SHP77 treated with DMSO at 0.1 percent for 48 hours (cell line): ENCODE data around the gene CFAP251.

ENCODE experiments used
- DNase-seq: peaks from one replicate; lab custom pipeline; 2025; lab: John Stamatoyannopoulos, UW

CFAP251 gene

DNA sequence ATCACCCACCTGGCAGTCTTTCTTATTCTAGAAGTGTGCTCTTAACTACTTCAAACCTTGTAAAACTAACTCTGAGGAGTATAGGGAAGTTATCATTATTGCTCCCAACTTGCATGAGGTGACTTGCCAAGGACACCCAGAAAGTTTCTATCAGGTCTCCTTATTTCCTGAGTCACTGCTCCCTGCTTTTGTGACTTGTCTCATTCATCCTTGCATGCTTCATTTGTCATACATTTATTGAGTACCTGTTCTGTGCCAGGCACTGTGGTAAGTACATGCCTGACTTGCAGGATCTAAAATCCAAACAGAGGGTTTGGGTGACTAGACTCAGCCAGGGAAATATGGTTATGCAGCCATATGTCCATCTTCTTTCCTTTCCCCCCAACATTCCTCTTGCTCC is 25.5 kb downstream of the CFAP251 start:
- no peak for DNase-seq

DNA sequence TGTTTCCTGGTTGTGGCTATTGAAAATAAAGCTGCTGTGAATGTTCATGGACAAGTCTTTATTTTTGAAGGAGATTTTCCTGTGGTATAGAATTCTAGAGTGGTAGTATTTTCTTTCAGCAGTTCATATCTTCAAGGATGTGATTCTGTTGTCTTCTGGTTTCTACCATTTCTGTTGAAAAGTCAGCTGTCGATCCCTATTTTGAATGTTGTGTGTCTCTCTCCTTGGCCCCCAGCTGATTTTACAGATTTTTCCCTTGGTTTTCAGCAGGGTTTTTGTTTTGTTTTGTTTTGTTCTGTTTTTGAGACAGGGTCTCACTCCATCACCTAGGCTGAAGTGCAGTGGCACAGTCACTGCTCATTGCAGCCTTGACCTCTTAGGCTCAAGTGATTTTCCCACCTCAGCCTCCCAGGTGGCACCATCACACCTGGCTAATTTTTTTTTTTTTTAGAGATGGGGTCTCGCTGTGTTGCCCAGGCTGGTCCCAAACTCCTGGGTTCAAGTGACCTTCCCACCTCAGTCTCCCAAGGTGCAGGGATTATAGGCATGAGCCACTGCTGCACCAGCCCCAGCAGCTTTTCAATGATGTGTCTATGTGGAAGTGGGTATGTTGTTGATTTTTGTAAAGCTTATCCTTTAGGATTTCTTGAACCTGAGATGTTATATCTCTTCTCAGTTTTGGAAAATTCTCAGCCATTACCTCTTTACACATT is 28.1 kb downstream of the CFAP251 start:
- DNase-seq, result no peak

DNA sequence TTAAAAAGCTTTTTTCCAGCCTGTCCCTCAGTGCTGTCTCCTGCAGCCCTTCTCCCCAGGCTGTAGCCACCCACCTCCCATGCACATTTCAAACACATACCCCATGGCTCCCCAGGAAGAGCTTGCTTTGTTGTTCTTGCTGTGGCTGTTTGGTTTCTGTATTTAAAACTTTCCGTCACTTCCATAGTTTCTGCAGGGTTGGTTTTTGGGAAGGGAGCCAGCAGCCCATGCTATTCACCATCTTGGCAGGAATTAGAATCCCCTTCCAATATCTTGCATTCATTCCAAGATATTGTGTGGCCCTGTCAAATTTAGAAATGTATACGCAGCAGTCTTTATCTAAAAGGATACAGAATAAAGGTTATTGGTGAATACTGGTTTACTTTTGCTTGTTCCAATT is 29.6 kb downstream of the CFAP251 start:
- no peak for DNase-seq

DNA sequence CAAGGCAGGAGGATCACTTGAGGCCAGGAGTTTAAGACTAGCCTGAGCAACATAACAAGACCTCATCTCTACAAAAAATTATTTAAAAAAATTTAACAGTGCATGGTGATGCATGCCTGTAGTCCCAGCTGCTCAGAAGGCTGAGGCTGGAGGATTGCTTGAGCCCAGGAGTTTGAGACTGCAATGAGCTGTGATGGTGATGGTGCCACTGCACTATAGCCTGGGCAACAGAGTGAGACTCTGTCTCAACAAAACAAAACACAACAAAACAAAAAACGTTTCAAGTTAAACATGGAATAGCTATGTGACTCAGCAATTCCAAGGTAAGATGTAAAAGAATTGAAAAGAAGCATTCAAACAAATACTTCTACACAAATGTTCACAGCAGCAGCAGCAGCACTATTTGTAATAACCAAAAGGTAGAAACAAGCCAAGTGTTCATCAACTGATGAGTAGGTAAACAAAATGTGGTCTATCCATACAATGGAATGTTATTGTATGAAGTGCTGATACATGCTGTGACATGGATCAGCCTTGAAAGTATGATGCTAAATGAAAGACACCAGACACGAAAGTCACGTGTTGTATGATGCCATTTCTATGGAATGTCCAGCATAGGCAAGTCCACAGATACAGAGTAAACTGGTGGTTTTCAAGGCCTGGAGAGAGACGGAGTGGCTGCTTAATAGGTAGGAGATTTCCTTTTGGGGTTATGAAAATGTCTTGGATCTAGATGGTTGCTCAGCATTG is 31.4 kb downstream of the CFAP251 start:
- no peak for DNase-seq

DNA sequence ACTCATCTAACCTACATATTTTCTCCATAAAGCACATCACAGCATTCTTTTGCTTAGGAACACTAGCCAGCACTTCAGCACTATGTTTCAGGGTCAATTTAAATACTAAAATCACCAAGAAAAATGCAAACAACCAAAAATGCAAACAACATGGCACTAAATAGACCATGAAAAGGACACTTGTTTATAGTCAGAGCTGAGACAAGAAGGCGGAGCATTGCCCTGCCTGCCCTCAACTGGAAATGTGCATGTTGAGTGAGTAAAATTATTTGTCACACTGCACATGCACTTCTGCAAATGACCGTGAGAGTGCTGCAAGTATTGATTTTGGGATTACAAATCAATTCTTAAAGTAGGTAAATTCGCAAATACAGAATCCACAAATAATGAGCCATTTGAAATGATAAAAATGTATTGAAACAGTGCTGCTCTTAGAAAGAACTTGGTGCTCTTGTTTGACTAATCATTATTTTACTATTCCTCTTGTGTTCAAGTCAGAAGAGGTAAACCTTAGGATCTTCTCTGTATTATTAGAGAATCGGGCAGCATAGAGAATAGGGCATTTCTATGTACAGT is 34.8 kb downstream of the CFAP251 start:
- no peak for DNase-seq

DNA sequence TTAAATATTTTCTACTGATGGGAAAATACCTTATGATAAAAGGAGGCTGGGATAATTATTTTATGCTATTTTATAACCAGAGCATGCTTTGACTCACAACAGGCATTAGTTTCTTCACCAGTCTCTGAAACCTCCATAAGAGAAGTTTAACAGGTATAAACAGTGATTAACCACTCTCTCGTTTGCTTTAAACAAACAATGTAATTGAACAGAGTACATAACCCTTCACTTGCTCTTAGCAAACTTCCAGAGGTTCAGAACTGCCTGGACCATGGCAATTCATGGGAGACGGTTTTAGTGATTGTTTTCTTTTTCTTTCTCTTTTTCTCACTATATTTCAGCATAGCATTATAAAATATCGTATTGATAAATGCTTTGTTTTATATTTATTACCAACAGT is 35.3 kb downstream of the CFAP251 start:
- no peak for DNase-seq

DNA sequence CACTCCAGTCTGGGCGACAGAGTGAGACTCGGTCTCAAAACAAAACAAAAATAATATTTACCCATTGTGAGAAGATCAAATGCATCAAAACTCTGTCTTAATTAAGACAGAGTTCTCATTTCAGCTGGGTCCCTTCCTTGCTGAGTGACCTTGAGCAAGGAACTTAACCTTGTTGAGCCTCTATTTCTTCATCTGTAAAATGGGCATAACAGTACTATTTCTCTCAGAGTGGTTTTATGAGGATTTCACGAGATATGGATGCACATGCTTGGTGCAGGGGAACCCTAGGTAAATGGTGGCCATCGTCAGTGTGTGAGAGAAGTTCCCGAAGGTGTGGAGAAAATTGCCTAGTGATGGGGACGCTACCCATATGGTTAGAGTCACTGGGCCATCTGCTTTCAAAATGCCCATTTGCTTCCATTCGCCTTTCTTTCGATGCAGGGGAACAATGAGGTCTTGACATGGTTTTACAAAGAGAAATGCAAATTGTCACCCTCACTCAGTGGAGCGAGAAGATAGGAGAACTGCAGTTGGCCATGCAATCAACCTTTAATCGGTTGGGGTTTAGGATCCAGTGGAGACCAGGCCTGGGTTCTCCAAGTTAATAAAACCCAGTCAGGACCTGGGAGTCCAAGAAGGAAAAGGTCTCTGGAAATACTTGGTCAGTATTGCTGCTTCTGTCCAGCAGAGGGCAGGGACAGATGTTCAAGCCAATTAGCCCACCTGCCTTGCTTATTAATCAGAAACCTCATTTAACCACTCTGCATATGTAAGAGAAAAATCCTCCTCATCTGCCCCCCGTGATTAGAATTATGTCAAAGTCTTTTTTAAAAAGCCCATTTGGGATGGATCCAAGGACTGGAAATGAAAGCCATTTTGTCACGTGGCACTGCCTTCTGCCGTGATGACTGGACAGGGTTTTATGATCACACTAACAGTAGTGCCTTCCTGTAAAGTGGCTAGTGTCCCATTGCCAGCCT is 37.2 kb downstream of the CFAP251 start:
- peak; percentile 12 for DNase-seq

DNA sequence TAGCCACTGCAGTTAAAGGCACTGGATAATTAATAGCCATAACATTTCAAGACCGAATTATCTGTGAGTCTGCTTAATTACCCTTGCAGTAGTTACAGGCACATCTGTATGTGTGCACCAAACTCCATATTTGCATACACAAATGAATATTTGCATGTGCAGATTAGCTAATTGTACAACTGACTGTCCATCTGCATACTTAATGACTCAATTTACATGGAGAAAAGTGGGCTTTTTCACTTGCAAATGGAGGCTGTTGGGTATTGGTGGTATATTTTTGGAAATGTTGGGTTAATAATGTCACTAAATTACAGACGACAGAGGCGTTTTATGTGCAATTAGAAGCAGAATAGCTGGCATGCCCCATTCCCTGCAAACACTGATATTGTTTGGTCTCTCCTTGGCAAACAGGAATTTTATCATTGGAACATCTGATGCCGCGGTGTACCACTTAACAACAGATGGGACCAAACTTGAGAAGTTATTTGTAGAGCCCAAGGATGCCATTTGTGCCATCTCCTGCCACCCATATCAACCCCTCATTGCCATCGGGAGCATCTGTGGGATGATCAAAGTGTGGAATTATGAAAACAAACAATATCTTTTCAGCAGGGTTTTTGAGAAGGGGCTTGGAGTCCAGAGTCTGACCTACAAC is 39.6 kb downstream of the CFAP251 start:
- DNase-seq, result no peak

DNA sequence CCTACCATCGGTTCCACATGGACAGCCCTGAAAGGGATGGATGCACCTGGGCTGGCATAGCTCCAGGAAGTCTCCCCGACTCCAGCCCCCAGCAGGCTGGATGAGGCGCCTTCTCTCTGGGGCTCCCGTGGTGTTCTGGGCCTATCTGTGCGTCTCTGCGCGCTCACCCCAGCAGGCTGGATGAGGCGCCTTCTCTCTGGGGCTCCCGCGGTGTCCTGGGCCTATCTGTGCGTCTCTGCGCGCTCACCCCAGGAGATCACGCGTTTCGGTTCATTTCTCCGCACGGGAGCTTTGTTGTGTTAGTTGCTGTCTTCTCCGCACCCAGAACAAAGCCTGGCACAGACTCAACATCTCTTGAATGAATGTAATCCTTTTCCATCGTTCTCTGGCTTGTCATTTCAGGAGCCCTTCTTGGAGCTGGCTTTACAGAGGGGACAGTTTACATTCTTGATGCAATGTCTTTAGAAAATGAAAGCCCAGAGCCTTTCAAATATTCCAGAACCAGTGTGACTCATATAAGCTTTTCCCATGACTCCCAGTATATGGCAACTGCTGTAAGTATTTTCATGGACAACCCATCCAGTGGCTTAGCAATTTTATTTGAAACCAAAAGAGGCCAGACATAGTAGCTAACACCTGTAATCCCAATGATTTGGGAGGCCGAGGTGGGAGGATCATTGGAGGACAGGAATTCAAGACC is 40.3 kb downstream of the CFAP251 start:
- DNase-seq, result no peak

DNA sequence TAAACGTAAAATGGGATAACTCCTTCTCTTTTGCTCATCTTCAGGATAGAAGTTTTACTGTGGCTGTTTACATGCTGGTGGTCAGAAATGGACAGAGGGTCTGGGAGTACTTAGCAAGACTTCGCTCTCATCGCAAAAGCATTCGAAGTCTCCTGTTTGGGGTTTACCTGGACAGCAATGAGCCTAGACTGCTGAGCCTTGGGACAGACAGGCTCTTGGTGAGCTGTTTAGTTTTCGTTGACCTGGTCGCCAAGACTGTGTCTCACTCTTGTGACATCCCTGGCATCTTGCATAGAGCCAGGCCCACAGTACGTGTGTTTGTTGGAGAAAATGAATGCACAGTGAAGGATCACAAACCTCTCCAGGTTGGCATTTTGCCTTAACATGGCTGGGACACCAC is 42.1 kb downstream of the CFAP251 start:
- no peak for DNase-seq

DNA sequence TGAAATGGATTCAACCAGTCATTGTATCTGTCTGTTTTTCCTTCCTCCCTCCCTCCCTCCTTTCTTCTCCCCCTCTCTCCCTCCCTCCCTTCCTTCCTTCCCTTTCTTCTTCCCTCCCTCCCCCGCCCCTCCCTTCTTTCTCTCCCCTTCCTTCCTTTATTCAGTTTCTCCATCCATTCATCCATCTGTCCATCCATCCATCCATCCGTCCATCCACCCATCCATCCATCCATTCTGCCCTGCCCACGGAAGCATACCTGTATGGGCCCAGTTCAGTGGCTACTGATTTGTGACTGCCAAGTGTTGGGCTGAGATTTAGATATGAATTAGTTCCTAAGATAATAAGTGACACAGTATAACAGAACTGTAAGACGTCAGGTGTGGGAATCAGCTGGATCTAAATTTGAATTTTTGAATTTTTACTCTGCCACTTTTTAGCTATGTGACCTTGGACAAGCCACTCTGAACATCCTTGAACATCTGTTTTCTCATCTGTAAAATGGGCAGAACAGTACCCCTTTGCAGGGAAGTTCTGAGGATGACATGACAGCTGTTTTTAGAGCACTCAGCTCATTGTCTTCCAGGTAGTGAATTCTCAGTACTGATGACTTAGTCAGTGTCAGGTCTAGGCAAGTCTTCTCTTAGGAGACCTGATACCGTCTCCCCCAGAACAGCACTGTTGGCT is 42.9 kb downstream of the CFAP251 start:
- no peak for DNase-seq

DNA sequence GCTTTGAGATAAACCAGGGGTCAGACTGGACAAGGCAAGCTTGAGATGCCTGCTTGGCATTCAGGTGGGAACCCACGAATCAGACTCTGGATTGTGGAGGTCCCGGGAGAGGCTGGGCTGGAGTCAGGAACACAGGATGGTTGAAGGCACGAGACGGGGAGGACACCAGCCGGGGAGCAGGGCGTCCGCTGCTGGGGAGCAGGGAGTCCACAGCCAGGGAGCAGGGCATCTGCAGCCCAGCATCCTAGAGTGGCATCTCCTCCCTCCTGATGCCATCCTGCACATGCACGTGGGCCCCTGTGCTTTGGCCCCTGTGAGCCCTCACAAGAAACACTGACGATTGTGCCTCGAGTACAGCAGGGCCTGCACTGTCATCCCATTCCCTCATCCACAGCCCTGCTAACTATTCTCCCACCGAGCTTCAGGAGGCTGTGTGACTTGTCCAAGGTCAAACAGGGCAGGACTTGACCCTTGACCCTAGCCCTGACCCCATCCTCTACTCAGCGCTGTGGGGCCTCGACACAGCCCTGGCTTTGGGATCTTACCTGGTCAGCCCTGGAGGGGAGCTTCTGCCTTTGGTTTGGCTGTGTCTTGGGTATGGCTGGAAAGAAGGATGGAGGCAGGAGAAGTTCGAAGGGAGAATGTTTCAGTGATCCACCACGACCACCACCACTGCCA is 45.1 kb downstream of the CFAP251 start:
- DNase-seq, result no peak

DNA sequence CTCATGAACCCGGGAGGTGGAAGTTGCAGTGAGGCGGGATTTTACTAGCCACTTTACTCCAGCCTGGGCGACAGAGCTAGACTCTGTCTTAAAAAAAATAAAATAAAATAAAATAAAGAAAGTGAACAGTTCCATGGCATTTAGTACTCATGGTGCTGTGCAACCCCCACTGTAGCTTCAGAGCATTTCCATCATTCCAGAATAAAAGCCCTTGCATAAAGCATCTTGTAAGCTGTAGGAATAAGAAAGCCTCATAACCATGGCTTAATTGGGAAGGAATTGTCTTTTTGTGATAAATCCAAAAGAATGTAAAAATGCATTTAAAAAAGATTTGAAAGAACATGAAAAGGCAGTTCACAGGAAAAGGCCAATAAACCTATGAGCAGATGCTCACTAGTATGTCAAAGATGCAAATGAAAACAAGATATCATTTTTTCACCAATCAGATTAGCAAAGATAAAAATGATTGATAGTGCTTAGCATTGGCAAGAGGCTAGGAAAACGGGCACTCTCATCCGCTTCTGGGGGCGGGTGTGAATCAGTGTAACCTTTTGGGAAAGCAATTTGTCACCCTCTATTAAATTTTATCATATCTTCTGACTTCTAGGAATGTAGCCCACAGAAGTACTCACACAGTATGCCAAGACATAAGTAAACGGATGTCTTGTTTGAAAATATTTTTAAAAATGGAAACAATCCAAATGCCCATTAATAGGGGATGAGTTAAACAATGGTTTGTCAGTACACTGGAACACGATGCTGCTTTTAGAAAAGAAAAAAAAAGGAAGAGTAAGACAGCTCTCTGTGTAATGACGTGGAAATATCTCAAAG is 46.6 kb downstream of the CFAP251 start:
- no peak for DNase-seq

DNA sequence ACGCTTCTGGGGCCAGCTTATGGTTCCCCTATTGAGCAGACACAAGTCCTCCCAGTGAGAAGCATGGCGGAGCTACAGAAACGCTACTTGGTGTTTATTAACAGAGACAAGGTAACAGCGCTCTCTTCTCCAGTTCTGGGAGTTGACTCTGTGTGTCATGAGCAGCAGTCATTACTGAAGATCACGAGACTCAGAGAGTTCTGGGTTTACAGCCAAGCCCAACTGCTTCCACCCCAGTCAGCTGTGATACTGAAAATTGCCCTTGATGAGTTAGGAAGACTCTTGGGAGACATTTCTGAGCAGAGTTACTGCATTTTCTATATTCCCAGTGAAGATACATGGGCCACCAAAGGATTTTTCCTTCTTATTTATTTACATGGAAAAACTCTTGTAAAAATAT is 48.6 kb downstream of the CFAP251 start:
- DNase-seq, result no peak

DNA sequence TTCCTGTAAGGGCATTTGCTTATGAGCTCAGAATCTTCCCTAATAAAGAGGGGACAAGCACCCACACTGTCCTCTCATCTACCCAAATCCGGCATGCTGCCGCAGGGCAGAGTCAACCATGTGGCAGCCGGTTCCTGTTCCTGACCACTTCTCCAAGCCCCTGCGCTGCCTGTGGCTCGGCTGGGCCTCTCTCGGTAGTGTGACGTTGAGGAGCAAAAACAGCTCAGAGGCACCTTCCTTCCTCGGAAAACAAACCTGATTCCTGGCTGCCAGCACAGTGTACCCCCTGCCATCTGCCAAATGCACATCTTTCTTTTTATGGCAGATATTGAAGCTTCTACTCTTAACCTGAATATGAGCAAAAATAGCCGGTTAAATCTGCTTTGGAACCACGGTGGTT is 50.5 kb downstream of the CFAP251 start:
- DNase-seq, result no peak

DNA sequence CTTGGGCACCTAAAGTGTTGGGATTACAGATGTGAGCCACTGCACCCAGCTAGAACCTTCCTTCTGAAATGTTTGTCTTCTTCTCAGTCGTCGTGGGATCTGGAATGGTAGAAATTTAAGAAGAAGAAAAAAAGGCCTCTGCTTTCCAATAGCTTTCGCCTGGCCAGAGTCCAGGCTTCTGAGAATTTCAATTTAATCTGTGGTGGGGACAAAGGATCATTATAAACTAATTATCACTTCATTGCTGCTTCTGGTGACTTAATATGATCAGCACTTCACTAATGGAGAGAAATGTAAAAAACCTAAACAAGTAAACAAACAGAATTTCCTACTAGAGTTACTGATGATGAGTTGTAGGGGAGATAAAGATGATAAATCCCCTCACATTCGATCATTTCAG is 51.3 kb downstream of the CFAP251 start:
- no peak for DNase-seq

DNA sequence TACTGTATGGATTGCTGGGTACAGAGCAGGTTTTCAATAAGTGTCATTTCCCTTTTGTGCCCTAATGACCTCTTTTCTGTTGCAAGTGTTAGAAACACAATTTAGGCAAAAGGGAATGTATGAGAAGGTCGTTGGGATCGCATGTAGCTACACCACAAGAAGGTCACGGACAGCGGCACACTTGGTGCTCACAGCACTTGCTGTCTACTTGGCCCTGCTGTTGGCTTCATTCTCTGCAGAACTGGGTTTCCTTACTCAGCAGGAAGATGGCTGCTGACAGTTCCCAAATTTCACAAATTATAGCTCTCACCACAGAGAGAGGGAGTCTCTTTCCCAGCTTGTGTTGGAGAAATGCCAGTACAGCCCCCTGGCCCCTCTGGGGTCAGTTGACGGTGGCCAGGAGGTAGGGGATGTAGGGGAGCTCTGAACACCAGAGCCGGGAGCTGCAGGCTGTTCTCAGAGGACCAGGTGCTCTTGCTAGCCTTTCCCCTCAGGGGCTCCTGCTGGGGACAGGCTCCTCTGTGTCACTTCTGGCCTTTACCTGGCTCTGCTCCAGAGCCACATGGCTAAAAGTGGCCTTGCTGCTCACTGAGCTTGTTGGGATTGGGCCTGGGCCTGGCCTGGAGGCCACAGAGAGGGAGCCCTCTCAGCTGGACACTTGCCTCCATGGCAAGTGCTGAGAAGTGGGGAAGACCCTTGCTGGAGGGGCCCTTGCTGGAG is 52.3 kb downstream of the CFAP251 start:
- no peak for DNase-seq
